Glomerular visceral epithelial cell (primary cell): ENCODE results near the gene PTGDS.

Source experiments
- DNase-seq: peaks from one replicate; pipeline ENCODE4 v3.0.0-alpha.2; 2016; ENCODE audit errors: extremely low spot score

Gene PTGDS

GRCh38 chr9:137009217-137009616 lies 31.9 kb downstream of the PTGDS start:
- DNase-seq: no peak

- DNase-seq: no peak
Observed at GRCh38 chr9:137009938-137010732, 32.8 kb downstream of the PTGDS start.

DNA sequence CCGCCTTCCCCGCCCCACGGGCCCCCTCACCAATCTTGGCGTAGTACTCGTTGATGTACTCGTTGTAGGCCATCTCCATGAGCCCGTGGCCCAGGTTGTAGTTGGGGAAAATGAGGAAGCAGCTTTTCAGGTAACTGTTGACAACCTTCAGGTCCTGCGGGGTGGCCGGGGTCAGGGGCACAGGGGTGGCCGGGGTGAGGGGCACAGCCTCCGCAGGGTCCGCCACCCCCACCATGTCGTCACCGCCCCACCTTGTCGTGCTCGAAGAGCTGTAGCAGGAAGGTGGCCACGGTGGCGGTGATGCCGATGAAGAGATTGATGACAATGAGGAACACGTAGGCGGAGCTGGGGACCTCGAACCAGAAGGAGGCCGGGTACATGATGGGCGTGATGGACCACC lies 33.9 kb downstream of the PTGDS start:
- no peak for DNase-seq

GRCh38 chr9:137011907-137012675 lies 34.8 kb downstream of the PTGDS start:
- DNase-seq: no peak

- no peak for DNase-seq
Observed at GRCh38 chr9:137012694-137013570, 35.6 kb downstream of the PTGDS start.

DNA sequence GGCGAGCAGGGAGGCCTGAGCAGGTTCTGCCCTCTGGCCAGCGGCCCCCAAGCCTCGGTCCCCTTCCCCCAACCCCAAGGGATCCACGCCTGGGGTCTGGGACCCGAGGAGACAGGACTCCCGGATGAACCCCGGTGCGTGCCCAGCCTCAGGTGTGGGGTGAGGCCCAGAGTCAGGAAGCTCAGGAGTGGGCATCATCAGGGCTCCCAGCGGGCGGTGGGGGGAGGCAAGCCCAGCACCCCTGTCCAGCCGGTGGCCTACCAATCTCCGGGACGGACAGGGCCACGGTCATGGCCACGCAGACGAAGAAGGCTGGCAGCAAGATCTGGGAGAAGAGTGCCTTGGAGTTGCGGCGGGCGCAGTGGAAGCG lies 36.3 kb downstream of the PTGDS start:
- DNase-seq: no peak

- no peak for DNase-seq
Observed at GRCh38 chr9:137014166-137014565, 36.9 kb downstream of the PTGDS start.

- DNase-seq: no peak
Observed at GRCh38 chr9:137014776-137015539, 37.7 kb downstream of the PTGDS start.

DNA sequence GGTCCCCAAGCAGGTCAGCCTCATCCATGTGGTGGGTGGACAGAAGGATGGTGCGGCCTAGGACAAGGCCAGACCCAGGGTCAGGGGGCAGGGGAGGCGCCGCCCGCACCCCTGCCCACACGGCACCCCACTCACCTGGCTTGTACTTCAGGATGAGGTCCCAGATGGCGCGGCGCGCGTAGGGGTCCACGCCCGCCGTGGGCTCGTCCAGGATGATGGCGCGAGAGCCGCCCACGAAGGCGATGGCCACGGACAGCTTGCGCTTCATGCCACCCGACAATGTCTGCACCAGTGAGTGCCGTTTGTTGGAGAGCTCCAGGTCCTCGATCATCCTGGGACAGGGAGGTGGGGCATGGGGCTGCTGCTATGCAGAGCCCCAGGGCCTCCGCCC lies 38.2 kb downstream of the PTGDS start:
- no peak for DNase-seq

DNA sequence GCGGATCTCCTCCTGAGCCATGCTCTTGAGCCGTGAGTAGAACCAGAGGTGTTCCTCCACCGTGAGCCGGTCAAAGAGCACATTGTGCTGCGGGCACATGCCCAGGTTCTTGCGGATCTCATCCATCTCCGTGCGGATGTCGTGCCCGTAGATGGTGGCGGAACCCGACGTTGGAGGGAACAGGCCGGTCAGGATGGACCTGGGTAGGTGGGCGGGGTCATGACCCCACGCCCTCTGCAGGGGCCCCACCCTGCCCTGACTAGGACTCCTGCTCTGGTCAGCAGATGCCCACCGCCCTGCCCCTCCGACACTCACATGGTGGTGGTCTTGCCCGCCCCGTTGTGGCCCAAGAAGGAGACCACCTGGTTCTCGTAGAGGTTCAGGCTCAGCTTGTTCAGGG lies 38.7 kb downstream of the PTGDS start:
- no peak for DNase-seq

DNA sequence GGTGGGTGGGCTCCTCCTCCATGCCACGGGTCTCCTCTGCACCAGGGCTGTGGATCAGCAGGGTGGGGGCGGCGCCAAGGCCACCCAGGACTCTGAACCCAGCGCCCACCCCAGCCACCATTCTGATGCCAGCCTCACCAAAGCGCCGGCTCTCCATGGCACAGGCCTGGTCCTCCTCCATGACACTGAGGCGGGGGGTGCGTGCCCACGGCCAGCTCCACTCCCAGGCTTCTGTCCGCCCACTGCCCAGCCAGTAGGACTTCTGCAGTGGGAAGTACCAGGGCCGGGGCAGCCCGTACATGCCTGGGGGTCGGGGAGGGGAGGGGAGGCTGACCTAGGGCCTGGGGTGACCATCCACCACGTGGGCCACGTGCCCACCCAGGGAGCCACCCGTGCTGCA lies 39.1 kb downstream of the PTGDS start:
- DNase-seq: no peak

DNA sequence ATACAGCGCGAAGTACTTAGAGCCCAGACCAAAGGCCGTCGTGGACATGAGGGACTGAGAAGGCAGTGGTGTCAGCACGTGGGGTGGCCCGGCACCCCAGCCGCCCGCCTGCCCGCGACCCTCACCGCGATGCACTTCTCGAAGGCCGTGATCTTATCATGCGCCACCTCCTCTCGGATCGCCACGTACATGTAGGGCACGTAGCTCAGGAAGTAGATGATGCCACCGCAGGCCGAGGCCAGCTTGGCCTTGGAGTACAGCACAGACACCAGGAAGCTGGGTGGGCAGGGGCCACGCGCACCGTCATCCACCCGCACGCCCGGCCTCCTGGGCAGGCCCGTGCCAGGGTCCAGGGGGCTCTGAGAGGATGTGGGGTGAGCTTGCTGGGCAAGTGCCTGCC lies 39.8 kb downstream of the PTGDS start:
- DNase-seq: no peak

DNA sequence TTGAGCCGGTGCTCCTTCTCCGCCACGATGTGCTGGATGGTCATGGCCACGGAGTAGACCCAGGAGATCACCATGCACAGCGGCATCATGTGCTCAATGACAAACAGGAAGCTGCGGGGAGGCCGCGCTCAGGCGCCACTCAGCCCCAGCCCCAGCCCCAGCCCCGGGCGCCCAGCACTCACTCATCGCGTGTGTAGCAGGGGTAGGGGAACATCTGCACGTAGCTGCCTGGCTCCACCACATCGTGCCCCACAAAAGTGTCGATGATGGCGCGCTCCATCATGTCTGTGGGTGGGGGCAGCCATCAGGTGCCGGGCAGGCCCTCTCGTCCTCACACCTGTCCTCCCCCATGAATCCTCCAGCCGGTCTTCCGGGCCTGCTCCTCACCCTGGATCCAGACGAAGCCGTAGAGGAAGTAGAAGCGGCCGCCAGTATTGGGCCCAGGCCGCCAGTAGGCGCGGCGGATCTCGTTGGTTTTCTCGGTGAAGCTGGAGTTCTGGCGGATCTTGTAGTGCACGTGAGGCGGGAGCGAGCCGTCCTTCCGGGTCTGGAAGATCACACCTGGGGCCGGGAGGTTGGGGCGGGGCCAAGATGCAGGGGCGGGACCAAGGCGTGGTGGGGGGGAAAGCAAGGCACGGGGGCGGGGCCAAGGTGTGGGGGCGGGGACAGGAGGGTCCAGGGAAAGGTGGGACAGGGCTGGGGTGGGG lies 40.6 kb downstream of the PTGDS start:
- DNase-seq: no peak

DNA sequence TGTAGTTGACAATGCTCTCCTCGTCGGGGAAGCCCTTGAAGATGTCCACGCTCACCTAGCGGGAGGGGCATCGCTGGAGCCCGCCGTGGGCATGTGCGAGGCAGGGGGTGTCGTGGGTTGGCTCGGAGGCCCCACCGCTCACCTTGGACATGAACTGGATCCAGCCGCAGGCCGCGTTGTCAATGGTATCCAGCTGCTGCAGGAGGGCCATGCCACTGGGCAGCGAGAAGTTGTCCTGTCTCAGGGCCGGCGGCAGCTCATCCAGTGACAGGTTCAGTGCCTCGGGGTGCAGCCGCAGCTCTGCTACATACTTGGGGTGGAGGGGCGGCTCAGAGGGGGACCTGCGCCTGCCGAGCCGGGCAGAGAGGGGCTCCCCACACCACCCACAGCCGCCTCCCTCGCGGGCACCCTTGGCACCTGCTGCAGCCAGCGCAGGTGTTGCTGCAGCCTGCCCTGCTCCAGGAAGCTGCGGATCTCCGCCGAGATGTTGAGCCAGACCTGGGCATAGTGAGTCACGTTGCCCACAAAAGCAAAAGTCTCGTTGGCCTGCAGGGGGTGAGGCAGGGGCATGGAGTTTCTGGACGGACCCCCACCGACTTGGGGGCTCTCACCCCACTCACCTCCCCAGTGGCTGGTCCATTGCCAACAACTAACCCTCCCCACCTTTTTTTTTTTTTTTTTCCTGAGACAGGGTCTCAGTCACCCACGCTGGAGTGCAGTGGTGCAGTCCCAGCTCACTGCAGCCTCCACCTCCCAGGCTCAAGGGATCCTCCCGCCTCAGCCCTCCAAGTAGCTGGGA lies 41.7 kb downstream of the PTGDS start:
- DNase-seq: no peak

DNA sequence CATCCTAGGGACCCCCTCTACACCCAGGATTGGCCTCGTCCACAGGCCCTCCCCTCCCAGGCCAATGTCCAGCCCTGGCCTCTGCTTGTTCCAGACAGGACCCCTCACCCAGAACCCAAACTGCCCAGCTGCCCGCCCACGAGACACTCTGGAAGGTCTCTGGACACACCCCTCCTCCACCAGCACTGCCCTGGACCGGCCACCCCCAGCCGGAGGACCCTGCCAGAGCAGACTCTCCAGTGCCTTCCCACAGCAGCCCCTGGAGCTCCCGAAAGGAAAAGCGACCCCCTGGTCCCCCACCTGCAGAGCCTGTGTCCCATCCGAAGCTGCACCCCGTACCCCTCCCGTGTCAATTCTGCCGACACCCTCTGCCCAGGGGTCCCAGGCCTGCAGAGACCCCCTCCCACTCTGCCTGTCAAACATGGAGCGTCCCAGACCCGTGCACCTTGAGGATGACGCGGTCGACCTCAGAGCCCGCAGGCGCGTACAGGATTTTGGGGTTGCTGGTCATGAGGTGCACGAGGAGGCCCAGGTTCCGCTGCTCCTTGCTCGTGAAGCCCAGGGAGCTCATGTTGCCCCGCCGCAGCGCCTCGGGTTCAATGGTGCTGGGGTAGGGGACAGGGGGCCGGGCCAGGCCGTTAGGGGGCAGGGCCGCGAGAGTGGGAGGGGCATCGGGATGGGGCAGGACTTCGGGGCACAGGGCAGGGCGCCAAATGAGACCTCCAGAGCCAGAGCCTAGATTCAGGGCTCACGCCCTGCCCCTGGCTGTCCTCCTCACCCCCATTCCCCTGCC lies 42.8 kb downstream of the PTGDS start:
- DNase-seq: no peak

DNA sequence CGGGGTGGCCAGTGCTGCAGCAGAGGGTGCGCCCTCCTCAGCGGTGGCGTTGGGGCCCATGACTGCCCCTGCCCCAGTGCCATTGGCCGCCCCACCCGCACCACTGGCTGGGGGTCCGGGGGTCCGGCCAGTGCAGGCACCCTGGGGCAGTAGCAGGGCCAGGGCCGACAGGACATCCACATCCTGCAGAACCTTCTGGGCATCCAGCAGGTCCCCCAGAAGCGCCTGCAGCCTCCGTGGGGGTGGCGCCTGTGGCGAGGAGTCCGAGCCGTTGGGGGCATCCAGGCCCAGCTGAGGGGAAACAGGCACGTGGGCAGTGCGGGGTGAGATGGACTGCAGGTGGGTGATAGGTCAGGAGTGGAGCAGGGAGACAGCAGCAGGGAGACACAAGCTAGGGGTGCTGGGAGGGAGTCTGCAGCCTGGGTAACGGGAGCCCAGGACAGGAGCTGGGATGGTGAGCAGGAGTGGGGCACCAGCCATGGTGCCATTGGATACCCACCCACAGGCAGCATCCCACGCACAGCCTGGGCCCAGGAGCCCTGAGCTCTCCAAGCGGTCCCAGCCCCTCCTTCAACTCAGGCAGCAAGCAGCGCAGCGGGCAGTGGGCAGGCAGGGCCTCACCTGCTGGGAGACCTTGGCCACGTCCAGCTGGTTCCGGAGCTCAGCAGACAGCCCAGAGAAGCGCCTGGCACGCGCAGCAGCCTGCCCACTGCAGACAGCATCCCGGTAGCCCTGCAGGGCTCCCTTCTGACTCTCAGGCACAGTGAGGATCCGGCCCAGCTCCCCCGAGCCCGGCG lies 43.7 kb downstream of the PTGDS start:
- no peak for DNase-seq

DNA sequence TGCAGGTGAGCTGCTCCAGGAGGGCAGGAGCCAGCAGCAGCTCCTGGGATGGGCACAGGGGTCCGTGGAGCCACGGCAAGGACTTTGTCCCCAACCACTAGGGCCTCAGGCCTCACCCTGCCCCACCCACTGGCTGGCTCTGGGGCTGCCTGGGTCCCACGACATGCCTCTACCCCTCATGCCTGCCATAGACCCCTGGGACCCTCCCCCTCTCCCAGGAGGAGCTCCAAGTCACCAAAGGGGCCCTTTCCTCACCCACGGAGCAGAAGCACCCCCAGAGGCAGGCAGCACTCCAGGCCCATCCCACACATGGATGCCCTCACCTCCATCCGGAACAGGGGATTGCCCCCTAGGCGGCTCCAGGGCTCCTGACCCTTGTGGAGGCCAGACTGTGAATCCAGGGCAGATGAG lies 44.3 kb downstream of the PTGDS start:
- no peak for DNase-seq

- peak; percentile 71 for DNase-seq
Observed at GRCh38 chr9:137021979-137022661, 44.8 kb downstream of the PTGDS start.
